Middle frontal gyrus (tissue), 1 donor: ENCODE data around the gene SLC15A3.

ENCODE experiments used
- DNase-seq: peaks from one replicate; pipeline ENCODE4 v3.0.0-alpha.2; 2015; ENCODE audit warnings: low spot score; ENCODE audit errors: extremely low spot score

Gene SLC15A3

GRCh38 chr11:60946601-60947264 lies 5.2 kb downstream of the SLC15A3 start:
- DNase-seq = no peak

- no peak for DNase-seq
These were observed 6.7 kb downstream of the SLC15A3 start for GRCh38 chr11:60945295-60945667.

- DNase-seq = no peak
These were observed 7.3 kb downstream of the SLC15A3 start for GRCh38 chr11:60944490-60945294.

- no peak for DNase-seq
These were observed 8.9 kb downstream of the SLC15A3 start for GRCh38 chr11:60942970-60943565.

- no peak for DNase-seq
These were observed 9.8 kb downstream of the SLC15A3 start for GRCh38 chr11:60942219-60942618.

GRCh38 chr11:60941371-60942119 lies 10.4 kb downstream of the SLC15A3 start:
- peak; percentile 7 for DNase-seq

- DNase-seq = no peak
These were observed 12.1 kb downstream of the SLC15A3 start for GRCh38 chr11:60939855-60940254.

GRCh38 chr11:60939301-60939700 lies 12.7 kb downstream of the SLC15A3 start:
- no peak for DNase-seq

- no peak for DNase-seq
These were observed 13.5 kb downstream of the SLC15A3 start for GRCh38 chr11:60938500-60938899.

GRCh38 chr11:60937811-60938210 lies 14.2 kb downstream of the SLC15A3 start:
- no peak for DNase-seq

GRCh38 chr11:60937144-60937527 lies 14.8 kb downstream of the SLC15A3 start:
- no peak for DNase-seq

GRCh38 chr11:60936467-60937143 lies 15.4 kb downstream of the SLC15A3 start:
- DNase-seq = no peak

- no peak for DNase-seq
These were observed 16.1 kb downstream of the SLC15A3 start for GRCh38 chr11:60935676-60936442.

GRCh38 chr11:60934790-60935605 lies 17.0 kb downstream of the SLC15A3 start:
- no peak for DNase-seq

- no peak for DNase-seq
These were observed 17.7 kb downstream of the SLC15A3 start for GRCh38 chr11:60934124-60934789.

- DNase-seq = no peak
These were observed 18.4 kb downstream of the SLC15A3 start for GRCh38 chr11:60933416-60934123.

- no peak for DNase-seq
These were observed 19.2 kb downstream of the SLC15A3 start for GRCh38 chr11:60932605-60933356.

GRCh38 chr11:60931917-60932316 lies 20.1 kb downstream of the SLC15A3 start:
- DNase-seq = no peak
